Heart left ventricle (tissue), 13 donors: ENCODE results near the gene TMEM145.

Experiments
- CTCF ChIP-seq, 12 donors: fragments of 200-600 bp; sonication (generic) in 4 of 12; IDR thresholded peaks; one replicate each; pipeline versions ENCODE4 v1.5.0 to v1.8.0; 2018 to 2022; ENCODE audit warnings: antibody characterized with exemption in 12 of 12, mild to moderate bottlenecking in 5 of 12
- POLR2A ChIP-seq, 2 donors: fragments of 450-650 bp; IDR thresholded peaks; one replicate each; pipeline ENCODE4 v1.6.1; 2017; ENCODE audit warnings: antibody characterized with exemption in 2 of 2, mild to moderate bottlenecking in 2 of 2, moderate library complexity in 2 of 2
- donor health status: ischemic (EF 13 %, LVEDD 7.1; RV severe dilation, severe dysfunction).
- donor health status: DM: no; HTN: yes; CAD: no.
- donor health status: DM: no; HTN: no; CAD: no.
- donor health status: ischemic (EF 25% LVEDD 6.9; RV normal size, moderate dysfunction).
- donor health status: ischemic (EF 25% LVEDD 5.7; RV mildly dilated, moderate dysfunction).
- donor health status: ischemic (EF 35%, LVEDD 5.7; RV mildly dilated, moderate dysfunction).
- donor health status: nonischemic (EF 11% LVEDD 7.7; RV severe dilation, severe dysfunction).
- donor health status: DM: yes; HTN: yes; CAD: no.
- donor health status: PGD.
- donor health status: ischemic (EF 29% LVEDD 5.4; RV normal size, mild dysfunction).
- donor health status: nonischemic (EF 23%, LVEDD 6.1; RV moderate dilation, normal function).

GRCh38 chr19:42311657-42312056 is 1.5 kb upstream of the TMEM145 start:
- TF ChIP-seq POLR2A (IDR thresholded peaks at IDR 0.05), result no peak
- no peak for TF ChIP-seq CTCF (IDR thresholded peaks at IDR 0.05)
